Glomerular visceral epithelial cell (primary cell): ENCODE measurements around the gene YJEFN3.

Experiments used
- DNase-seq: peaks from one replicate; pipeline ENCODE4 v3.0.0-alpha.2; 2016; ENCODE audit errors: extremely low spot score

Gene YJEFN3

GRCh38 chr19:19528721-19529490 lies at the start of gene YJEFN3:
Gene YJEFN3 (plus strand): TSS chr19:19528911. CDS start chr19:19528933, 22 bp downstream.
- no peak for DNase-seq

- no peak for DNase-seq
Observed at GRCh38 chr19:19480688-19481087, 48.0 kb upstream of the YJEFN3 start.

- no peak for DNase-seq
Observed at GRCh38 chr19:19482809-19483596, 45.7 kb upstream of the YJEFN3 start.

- DNase-seq, result peak; percentile 31
Observed at GRCh38 chr19:19485161-19485997, 43.3 kb upstream of the YJEFN3 start.

GRCh38 chr19:19485998-19486290 lies 42.8 kb upstream of the YJEFN3 start:
- no peak for DNase-seq

GRCh38 chr19:19486343-19487076 lies 42.2 kb upstream of the YJEFN3 start:
- no peak for DNase-seq

- no peak for DNase-seq
Observed at GRCh38 chr19:19487077-19487949, 41.4 kb upstream of the YJEFN3 start.

- peak; percentile 36 for DNase-seq
Observed at GRCh38 chr19:19487950-19488874, 40.5 kb upstream of the YJEFN3 start.

- DNase-seq, result peak; percentile 90
Observed at GRCh38 chr19:19488875-19489690, 39.6 kb upstream of the YJEFN3 start.

GRCh38 chr19:19489804-19490204 lies 38.9 kb upstream of the YJEFN3 start:
- peak; percentile 15 for DNase-seq

- DNase-seq, result peak; percentile 83
Observed at GRCh38 chr19:19490214-19490968, 38.3 kb upstream of the YJEFN3 start.

GRCh38 chr19:19491321-19492025 lies 37.2 kb upstream of the YJEFN3 start:
- DNase-seq, result no peak

- DNase-seq, result no peak
Observed at GRCh38 chr19:19492026-19492610, 36.6 kb upstream of the YJEFN3 start.

- no peak for DNase-seq
Observed at GRCh38 chr19:19493841-19494546, 34.7 kb upstream of the YJEFN3 start.

GRCh38 chr19:19495614-19496603 lies 32.8 kb upstream of the YJEFN3 start:
- no peak for DNase-seq
